GM19023 (cell line): ENCODE measurements around the gene ALOX12.
"Not testable (repeated sequence)": the region's sequence is repeated elsewhere in the genome, so short reads cannot be mapped to it uniquely, and the experiment has no call there.

Experiments used
- ATAC-seq: cut with Tn5 transposase; IDR thresholded peaks from one replicate; pipeline ENCODE4 v1.9.1; 2021; ENCODE audit warnings: mild to moderate bottlenecking, moderate library complexity; ENCODE audit not compliant: unreplicated experiment

ALOX12 gene, protein sequence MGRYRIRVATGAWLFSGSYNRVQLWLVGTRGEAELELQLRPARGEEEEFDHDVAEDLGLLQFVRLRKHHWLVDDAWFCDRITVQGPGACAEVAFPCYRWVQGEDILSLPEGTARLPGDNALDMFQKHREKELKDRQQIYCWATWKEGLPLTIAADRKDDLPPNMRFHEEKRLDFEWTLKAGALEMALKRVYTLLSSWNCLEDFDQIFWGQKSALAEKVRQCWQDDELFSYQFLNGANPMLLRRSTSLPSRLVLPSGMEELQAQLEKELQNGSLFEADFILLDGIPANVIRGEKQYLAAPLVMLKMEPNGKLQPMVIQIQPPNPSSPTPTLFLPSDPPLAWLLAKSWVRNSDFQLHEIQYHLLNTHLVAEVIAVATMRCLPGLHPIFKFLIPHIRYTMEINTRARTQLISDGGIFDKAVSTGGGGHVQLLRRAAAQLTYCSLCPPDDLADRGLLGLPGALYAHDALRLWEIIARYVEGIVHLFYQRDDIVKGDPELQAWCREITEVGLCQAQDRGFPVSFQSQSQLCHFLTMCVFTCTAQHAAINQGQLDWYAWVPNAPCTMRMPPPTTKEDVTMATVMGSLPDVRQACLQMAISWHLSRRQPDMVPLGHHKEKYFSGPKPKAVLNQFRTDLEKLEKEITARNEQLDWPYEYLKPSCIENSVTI

DNA sequence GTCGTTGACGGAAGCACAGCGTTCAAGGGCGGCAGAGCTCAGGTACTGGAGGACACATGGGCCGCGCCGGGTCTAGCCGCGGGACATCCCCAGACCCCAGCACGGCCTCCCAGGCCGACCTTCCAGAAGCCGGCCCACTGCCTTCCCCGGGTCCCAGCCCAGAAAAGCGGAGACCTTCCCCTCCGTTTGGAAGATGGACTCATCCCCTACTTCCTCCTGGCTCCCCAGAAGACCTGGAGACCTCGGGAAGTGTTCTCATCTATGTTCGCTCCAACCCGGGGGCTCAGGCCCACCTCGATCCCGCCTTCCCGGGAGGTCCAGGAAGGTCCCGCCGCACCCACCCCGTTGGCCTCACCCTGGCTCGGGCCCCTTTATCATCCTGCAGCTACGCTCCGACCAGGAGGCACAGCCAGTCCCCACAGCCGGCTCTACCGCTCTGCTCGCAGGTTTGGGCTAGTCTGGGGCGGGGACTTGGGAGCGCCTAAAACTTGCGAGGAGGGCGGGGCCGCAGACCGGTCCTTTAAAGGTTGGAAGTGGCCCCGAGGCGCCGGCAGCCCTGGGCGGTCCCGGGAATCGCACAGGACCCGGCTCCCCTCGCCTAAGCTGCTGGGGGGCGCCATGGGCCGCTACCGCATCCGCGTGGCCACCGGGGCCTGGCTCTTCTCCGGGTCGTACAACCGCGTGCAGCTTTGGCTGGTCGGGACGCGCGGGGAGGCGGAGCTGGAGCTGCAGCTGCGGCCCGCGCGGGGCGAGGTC is at the start of gene ALOX12:
Gene ALOX12 (plus strand): TSS at position 550 of the 756 bp plus-strand sequence. CDS start 69 bp downstream, at position 619.
- no peak for ATAC-seq

DNA sequence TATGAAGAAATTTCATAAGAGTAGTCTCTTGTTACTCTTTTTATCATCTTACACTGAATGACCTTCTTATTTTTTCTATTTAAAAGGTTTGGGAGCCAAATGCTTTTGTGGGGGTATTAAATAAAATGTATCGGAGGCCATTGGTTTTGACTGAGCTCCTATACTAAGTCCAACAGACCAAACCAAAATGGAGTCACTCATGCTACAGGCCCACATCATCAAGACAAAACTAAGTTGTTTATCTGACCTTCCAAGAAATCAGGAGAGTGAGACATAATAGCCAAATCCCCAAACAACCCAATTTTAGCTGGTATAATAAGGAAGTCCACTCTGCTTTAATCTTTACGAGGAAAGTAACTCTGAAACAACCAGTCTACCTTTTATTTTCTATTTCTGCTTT is 48.1 kb upstream of the ALOX12 start:
- ATAC-seq, result no peak

DNA sequence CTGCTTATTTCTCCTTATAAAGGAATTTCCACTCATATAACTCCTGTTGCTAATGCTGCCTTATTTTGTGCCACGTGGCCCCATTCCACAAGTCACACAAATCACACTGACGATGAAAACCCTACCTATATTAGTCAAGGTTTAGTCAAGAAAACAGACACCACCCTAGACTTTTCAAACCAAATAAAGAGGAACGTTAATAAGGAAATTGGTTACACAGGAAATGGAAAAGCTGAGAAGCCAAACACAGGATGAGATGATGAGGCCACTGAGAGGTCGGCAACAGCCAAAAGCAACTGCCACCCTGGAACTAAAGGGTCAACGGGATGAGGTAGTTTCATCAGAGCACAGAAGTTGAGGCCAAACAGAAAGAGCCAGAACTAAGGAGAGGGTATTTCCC is 47.3 kb upstream of the ALOX12 start:
- no peak for ATAC-seq

DNA sequence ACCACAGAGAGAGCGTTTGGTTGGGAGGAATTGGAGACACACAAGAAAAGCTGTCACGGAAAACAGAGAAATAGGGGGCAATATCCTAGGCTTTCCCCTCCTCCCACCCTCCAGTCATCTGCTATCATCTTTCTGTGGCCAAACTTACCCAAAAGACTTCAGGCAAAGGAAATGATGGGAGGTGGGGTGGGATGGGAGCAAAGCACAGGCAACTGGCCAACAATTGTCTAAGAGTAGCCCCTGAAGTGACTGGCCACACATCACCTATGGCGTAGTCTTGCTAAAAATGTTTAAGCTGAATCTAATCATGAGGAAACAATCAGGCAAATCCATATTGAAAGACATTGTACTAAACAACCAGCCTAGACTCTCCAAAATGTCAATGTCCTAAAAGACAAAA is 46.9 kb upstream of the ALOX12 start:
- ATAC-seq, result no peak

DNA sequence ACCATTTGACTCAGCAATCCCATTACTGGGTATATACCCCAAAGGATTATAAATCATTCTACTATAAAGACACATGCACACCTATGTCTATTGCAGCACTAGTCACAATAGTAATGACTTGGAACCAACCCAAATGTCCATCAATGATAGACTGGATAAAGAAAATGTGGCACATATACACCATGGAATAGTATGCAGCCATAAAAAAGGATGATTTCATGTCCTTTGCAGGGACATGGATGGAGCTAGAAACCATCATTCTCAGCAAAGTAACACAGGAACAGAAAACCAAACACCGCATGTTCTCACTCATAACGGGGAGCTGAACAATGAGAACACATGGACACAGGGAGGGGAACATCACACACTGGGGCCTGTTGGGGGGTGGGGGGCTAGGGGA is 44.9 kb upstream of the ALOX12 start:
- ATAC-seq, result not testable (repeated sequence)

DNA sequence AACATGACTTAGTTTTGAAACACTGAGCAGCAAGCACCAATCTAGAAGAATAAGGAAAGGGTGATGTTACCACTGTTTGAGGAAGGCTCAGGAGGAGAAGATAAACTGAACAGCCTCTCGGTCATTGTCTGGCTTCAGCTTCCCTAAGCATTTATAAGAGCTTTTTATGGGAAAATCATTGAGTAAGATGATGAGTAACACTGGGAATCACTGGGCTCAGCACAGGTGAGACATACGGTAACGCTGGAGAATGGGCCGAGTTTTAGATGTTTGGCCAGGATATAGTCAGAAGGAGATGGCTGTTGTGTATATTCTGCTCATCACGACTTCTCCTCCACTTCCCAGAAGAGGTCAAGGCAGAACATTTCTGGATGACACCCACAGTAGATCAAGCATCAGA is 42.2 kb upstream of the ALOX12 start:
- ATAC-seq, result no peak

DNA sequence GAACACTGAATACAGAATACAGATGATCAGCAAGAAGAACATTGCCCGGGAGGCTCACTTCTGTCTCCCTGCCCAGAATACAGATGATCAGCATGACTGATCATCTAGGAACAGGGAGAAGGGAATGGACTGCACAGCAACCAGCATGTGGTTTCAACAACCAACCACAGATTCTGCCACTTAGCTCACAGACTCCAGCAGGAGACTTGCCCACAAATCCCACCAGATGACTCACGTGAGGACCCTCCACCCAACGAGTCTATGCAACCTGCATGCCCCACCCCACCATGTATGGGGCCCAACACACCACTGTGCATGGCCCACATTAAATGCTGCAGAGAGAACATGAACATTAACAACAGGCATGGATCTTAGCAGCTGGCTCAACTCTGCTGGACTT is 36.1 kb upstream of the ALOX12 start:
- no peak for ATAC-seq

DNA sequence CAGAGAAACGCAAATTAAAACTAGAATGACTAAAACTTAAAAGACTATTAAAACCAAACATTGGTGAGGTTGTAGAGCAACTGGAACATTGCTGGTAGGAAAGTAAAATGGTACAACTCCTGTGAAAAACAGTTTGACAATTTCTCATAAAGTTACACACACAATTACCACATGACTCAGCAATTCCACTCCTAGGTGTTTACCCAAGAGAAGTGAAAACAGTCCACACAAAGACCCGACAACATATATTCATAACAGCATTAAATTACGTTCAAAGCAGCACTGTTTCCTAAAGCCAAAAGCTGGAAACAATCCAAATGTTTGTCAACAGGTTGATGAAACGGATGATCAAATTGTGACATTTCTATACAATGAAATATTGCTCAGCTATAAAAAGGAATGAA is 26.5 kb upstream of the ALOX12 start:
- ATAC-seq, result no peak

DNA sequence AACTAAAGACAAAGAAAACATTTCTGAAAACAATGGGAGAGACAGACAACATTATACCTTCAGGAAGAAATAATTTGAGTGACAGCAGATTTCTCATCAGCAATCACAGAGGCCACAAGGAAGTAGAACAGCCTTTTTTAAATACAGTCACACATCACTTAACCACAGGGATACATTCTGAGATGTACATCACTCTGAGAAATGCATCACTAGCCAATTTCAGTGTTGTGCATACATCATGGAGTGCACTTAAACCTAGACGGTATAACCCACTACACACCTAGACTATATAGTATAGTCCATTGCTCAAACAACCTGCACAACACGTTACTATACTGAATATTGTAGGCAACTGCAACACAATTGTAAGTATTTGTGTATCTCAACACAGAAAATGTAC is 24.9 kb upstream of the ALOX12 start:
- ATAC-seq, result no peak

DNA sequence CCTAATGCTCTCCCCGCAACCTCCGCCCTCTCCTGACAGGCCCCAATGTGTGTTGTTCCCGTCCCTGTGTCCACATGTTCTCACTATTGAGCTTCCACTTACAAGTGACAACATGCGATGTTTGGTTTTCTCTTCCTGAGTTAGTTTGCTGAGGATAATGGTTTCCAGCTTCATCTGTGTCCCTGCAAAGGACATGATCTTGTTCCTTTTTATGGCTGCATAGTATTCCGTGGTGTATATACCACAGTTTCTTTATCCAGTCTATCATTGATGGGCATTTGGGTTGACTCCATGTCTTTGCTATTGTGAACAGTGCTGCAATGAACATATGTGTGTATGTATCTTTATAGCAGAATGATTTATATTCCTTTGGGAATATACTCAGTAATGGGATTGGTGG is 16.4 kb upstream of the ALOX12 start:
- ATAC-seq, result not testable (repeated sequence)

DNA sequence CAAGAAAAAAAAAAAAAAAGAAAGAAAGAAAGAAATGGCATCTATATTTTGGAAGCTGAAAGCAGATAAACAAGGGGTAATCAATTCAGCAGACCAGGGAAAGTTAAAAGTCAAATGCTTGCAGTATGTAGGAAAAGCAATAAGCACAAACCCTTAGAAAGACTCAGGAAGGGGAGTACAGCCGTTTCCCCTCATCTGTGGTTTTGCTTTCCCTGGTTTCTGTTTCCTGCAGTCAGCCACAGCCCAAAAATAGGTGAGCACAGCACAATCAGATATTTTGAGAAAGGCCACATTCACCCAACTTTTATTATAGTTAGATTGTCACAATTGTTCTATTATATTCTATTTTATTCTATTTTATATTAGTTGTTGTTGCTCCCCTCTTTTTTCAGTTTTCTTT is 14.4 kb upstream of the ALOX12 start:
- no peak for ATAC-seq

DNA sequence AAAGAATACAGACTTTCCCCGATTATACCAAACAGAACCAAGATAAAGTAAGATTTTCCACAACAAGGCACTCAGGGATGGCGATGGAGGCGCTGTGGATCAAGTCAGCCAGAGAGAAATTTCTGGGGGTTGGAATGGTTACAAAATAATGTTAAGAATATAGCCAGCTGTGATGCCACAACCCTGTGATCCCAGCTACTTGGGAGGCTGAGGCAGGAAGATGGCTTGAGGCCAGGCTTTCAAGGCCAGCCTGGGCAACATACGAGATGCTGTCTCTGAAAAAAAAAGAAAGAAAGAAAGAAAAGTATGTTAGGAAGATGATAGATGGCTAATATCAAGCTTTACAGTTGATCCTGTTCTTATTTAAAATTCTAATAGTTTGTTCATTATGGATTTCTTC is 10.6 kb upstream of the ALOX12 start:
- no peak for ATAC-seq

DNA sequence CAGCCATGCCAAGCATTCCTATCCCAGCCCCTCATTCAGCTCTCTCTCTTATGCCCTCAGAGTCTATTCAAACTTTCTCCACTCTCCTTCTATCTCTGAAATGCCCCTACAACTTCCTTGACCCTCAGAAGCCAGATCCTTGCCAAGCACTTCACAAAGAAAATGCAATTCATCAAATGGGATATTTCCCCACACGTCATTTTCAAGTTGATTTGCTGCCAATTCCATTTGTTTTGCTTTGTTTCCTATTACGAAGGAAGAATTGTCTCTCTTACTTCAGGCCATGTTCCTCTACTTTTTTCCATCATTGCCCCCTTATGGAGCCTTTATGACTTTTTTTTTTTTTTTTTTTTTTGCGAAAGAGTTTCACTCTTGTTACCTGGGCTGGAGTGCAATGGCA is 9.2 kb upstream of the ALOX12 start:
- ATAC-seq, result no peak

DNA sequence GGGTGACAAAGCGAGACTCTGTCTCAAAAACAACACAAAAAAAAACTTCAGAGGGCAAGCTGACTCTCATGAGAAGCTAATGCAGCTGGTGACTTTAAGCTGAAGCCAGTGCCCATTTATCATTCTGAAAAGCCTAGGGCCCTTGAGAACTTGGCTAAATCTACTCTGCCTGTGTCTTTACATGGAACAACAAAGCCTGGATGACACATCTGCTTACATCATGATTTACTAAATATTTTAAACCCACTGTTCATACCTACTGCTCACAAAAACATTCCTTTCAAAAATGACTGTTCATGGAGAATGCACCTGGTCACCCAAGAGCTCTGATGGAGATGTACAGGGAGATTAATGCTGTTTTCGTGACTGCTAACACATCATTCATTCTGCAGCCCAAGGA is 6.1 kb upstream of the ALOX12 start:
- no peak for ATAC-seq

DNA sequence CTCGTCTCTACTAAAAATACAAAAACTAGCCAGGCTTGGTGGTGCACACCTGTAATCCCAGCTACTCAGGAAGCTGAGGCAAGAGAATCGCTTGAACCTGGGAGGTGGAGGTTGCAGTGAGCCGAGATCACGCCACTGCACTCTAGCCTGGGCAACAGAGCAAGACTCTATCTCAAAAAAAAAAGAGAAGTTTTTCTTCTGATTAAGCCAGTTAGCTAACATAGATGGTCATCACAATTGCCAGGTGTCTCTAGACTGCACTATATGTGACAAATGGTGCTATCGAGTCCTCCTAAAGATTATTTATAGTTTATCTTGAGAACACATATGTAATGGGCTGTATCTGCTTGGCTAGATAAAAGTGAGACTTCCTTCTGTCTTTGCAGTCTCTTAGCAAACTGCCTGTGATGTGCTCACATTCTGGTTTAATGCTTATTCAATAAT is 2.2 kb upstream of the ALOX12 start:
- ATAC-seq, result not testable (repeated sequence)

DNA sequence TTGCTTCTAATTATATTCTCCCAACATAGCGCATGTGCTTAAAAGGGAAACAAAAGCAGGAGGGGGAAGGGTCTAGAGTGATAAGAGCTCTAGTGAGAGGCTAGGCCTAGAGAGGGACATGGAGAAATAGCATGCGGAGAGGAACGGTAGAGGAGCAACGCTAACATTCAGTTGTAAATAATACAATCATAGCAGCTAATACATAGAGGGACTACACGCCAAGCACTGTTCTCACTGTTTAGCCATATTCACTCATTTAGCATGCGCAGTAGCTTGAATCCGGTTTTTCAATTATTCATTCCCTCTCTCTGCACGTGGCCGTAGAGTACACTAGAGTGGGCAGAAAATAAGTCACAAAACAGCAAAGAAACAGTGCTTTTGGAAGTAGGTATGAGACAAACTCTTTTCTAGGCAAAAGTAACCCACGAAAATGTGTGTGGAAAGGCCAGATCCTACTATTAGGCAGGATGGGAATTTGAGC is 1.7 kb upstream of the ALOX12 start:
- no peak for ATAC-seq

DNA sequence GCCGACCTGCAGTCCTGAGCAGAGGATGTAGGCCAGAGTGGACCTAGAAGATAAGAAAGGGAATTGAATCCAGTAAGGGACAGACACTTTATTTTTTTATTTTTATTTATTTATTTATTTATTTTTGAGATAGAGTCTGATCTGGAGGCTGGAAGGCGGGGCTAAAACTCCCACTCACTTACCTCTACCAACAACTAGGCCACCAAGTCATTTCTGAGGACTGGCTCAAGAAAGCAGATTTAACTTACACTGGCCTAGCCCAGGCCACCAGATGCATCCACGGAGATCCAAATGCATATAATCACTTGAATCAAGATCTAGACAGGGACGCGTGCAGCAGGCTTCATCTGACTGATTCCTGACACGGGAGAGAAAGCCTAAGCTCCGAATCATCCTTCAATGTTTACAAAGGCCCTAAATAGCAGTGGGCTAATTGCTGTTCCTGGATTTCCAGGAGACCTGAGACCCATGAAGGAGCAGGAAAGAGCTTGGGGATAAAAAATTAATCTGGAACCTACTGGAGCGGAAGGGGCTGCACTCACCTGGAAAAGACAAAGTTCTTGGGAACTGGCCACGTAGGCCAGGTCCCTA is 1.1 kb upstream of the ALOX12 start:
- ATAC-seq, result no peak

DNA sequence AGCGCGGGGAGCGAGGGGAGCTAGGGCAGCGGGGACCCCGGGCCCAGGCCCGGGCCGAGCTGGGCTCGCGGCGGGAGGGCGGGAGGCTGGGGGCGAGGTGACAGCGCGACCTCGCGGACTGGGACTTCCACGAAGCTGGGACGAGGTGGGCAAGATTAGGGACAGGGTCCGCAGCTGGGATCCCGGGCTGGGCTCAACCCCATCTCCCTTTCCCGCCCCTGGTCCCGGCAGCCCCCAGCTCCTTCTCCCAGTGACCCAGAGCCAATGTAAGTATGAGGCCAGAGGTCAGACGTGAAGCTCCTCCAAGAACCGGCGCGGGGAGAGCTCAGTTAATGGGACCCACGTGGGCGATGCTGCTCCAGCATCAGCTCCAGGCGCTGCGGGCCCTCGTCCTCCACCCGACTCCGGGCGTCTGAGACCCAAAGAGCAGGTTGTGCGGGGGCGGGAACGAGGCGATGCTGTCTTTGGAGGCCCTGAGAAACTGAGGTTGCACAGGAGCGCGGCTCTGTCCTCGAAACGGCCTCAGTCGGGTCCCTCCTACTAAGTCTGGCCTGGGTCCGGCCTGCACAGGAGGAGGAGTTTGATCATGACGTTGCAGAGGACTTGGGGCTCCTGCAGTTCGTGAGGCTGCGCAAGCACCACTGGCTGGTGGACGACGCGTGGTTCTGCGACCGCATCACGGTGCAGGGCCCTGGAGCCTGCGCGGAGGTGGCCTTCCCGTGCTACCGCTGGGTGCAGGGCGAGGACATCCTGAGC is 585 bp downstream of the ALOX12 start:
- no peak for ATAC-seq

DNA sequence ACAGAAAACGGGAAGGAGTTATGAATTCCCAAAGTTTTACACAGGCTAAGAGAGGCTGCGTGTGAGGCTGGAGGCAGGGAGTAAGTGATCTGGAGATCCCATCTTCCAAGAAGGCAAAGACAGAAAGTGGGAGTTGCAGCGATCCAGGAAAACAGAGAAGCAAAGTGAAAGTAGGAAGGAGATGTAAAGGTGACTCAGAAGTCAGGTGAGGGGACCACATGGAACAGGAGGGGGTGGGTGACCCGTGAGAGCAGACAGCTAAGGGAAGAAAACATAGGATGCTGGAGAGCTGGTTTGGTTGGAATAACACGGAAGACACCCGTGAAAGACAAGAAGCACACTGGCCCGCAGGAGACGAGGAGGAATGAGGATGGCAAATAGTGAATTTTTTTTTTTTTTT is 1.3 kb downstream of the ALOX12 start:
- ATAC-seq, result no peak

DNA sequence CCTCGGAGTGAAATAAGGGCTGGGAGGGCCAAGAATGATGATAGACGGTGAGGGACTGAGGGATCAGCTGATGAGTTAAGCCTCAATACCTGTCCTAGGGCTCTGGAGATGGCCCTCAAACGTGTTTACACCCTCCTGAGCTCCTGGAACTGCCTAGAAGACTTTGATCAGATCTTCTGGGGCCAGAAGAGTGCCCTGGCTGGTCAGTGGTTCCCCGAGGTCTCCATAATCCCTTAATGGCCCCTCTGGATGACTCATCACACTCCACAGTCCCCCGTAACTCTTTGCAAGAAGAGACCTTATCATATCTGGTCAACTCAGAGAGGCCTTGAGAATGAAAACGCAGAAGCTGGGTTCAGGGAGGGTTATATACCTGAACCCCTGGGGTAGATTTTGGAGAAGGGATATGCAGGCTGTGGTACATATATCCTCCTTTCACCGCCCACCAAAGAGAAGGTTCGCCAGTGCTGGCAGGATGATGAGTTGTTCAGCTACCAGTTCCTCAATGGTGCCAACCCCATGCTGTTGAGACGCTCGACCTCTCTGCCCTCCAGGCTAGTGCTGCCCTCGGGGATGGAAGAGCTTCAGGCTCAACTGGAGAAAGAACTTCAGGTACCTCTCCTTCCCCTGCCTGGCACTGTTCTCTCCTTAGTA is 3.1 kb downstream of the ALOX12 start:
- ATAC-seq, result no peak
